ENCODE data around the gene ELMO3.

ELMO3 gene

GRCh38 chr16:67199011-67199807, at the start of gene ELMO3:
ELMO3 (plus strand) TSS chr16:67199131; CDS start chr16:67199327, 196 bp downstream.
- no peak within 1 kb of the TSS for H3K4me3 ChIP-seq (ENCODE audit: low read depth, low read length)
- TF ChIP-seq CTCF (conservative IDR thresholded peaks at IDR 0.05; ENCODE audit: low read depth, low read length), result peak; percentile 38
- no peak for DNase-seq (ENCODE audit: low read depth)

- no peak for TF ChIP-seq CTCF (conservative IDR thresholded peaks at IDR 0.05; ENCODE audit: low read depth, low read length)
These were observed 49.5 kb upstream of the ELMO3 start for GRCh38 chr16:67149276-67150046.

GRCh38 chr16:67150047-67150832, 48.7 kb upstream of the ELMO3 start:
- peak; percentile 84 for DNase-seq (ENCODE audit: low read depth)
- H3K4me3 ChIP-seq (ENCODE audit: low read depth, low read length), result peak overlapping the region; percentile 79
- no peak for TF ChIP-seq CTCF (conservative IDR thresholded peaks at IDR 0.05; ENCODE audit: low read depth, low read length)

More at GRCh38 chr16:67149276-67150046, 49.5 kb upstream of the ELMO3 start:
- no peak for DNase-seq (ENCODE audit: low read depth)
- H3K4me3 ChIP-seq (ENCODE audit: low read depth, low read length), result peak overlapping the region; percentile 79

GRCh38 chr16:67150833-67151396, 48.0 kb upstream of the ELMO3 start, which contains the start of gene B3GNT9:
B3GNT9 (minus strand) TSS chr16:67150998; CDS start chr16:67150485, 513 bp downstream.
- H3K4me3 ChIP-seq (ENCODE audit: low read depth, low read length), result peak within 1 kb of the TSS; percentile 79
- DNase-seq (ENCODE audit: low read depth), result peak; percentile 79
- no peak for TF ChIP-seq CTCF (conservative IDR thresholded peaks at IDR 0.05; ENCODE audit: low read depth, low read length)

GRCh38 chr16:67151431-67152097, 47.4 kb upstream of the ELMO3 start:
- H3K4me3 ChIP-seq (ENCODE audit: low read depth, low read length), result peak overlapping the region; percentile 79
- no peak for DNase-seq (ENCODE audit: low read depth)

More at GRCh38 chr16:67151431-67152097, 47.4 kb upstream of the ELMO3 start:
- no peak for TF ChIP-seq CTCF (conservative IDR thresholded peaks at IDR 0.05; ENCODE audit: low read depth, low read length)
